HepG2 (cell line): ENCODE results near the gene PLD6. TPM values are rescaled to one million over a fixed set of nuclear protein-coding genes. Genes with fewer than 3 reads are reported as not detected.

Experiments used
- GTF3A ChIP-seq: sonication (generic); formaldehyde crosslinking; conservative IDR thresholded peaks from 2 replicates; pipeline ENCODE4 v1.4.0; 2020; ENCODE audit warnings: mild to moderate bottlenecking, missing genetic modification reagents
- HDAC1 ChIP-seq: sonication (generic); formaldehyde crosslinking; IDR thresholded peaks from 2 replicates; pipeline ENCODE4 v1.5.1; 2020; ENCODE audit warnings: mild to moderate bottlenecking, missing genetic modification reagents
- HNRNPLL ChIP-seq: fragments of 200-400 bp; formaldehyde crosslinking; IDR thresholded peaks from 2 replicates; pipeline ENCODE4 v1.6.1; 2017; ENCODE audit warnings: mild to moderate bottlenecking, low read depth, low read length; ENCODE audit not compliant: poor library complexity, severe bottlenecking
- KDM2A ChIP-seq: sonication (generic); formaldehyde crosslinking; IDR thresholded peaks from 2 replicates; pipeline ENCODE4 v1.4.0; 2020; ENCODE audit warnings: low read depth, missing genetic modification reagents, borderline replicate concordance
- NFATC3 ChIP-seq: sonication (generic); formaldehyde crosslinking; IDR thresholded peaks from 2 replicates; pipeline ENCODE4 v1.5.1; 2020; ENCODE audit warnings: mild to moderate bottlenecking, missing genetic modification reagents
- NFRKB ChIP-seq: fragments of 450-650 bp; IDR thresholded peaks from 2 replicates; pipeline ENCODE4 v1.6.1; 2017
- PHF8 ChIP-seq: sonication (generic); formaldehyde crosslinking; IDR thresholded peaks from 2 replicates; pipeline ENCODE4 v1.5.0; 2020; ENCODE audit warnings: missing genetic modification reagents
- RARA ChIP-seq: IDR thresholded peaks from 2 replicates; pipeline ENCODE4 v1.6.1; 2016; ENCODE audit warnings: missing genetic modification reagents, missing compliant biosample characterization
- SIN3A ChIP-seq: IDR thresholded peaks from 2 replicates; pipeline ENCODE4 v1.6.1; 2011; ENCODE audit warnings: low read depth, mild to moderate bottlenecking, control low read depth, low read length, borderline replicate concordance
- ZBTB10 ChIP-seq: sonication (generic); formaldehyde crosslinking; IDR thresholded peaks from 2 replicates; pipeline ENCODE4 v1.4.0; 2020; ENCODE audit warnings: missing genetic modification reagents, borderline replicate concordance
- ZNF614 ChIP-seq: IDR thresholded peaks from 2 replicates; pipeline ENCODE4 v1.6.1; 2018; ENCODE audit warnings: missing biosample characterization, missing genetic modification reagents, inconsistent platforms, borderline replicate concordance
- ZNF792 ChIP-seq: IDR thresholded peaks from 2 replicates; pipeline ENCODE4 v1.6.1; 2016
- ZNF891 ChIP-seq: sonication (generic); formaldehyde crosslinking; IDR thresholded peaks from 2 replicates; pipeline ENCODE4 v1.5.0; 2020; ENCODE audit warnings: mild to moderate bottlenecking, missing genetic modification reagents
- ZSCAN22 ChIP-seq: sonication (generic); formaldehyde crosslinking; IDR thresholded peaks from 2 replicates; pipeline ENCODE4 v1.4.0; 2020; ENCODE audit warnings: mild to moderate bottlenecking, missing genetic modification reagents
- polyA plus RNA-seq, 8 experiments: library from polyadenylated mRNA; depleted of rRNA in 3 of 8; stranded (reverse) in 7 of 8; unstranded in 1 of 8; fragments of >200 nt; fragmentation: Illumina TruSeq in 4 of 8; extraction: Trizol in 4 of 8; gene quantifications; 2 replicates each; pipeline versions ENCODE4 v1.2.1 to v1.2.3, GENCODE V29; 2011 to 2016; ENCODE audit warnings: low read depth in 4 of 8, missing spikeins in 1 of 8, mixed read lengths in 1 of 8; ENCODE audit not compliant: insufficient read depth in 1 of 8
- total RNA-seq, 5 experiments: library from RNA; depleted of rRNA; stranded (reverse); fragments of >200 nt; fragmentation: Illumina TruSeq; extraction: Trizol; gene quantifications; 2 replicates each; pipeline ENCODE4 v1.2.3, GENCODE V29; 2016; ENCODE audit warnings: low read depth in 1 of 5
- TF ChIP-seq, protein P1 (sequence below): sonication (generic); formaldehyde crosslinking; IDR thresholded peaks from 2 replicates; pipeline ENCODE4 v1.5.1; 2020; ENCODE audit warnings: missing genetic modification reagents, mild to moderate bottlenecking, borderline replicate concordance
- TF ChIP-seq, protein P2 (sequence below): sonication (generic); formaldehyde crosslinking; IDR thresholded peaks from 2 replicates; pipeline ENCODE4 v1.5.0; 2020; ENCODE audit warnings: mild to moderate bottlenecking, missing genetic modification reagents, borderline replicate concordance

PLD6 gene
- total and polyA plus RNA-seq, 2 of the 13 experiments (the other 11 are each of a cell fraction or from before 2014, with no cell fraction given), result 5.2 to 11.4 TPM

- TF ChIP-seq, protein P1, sequence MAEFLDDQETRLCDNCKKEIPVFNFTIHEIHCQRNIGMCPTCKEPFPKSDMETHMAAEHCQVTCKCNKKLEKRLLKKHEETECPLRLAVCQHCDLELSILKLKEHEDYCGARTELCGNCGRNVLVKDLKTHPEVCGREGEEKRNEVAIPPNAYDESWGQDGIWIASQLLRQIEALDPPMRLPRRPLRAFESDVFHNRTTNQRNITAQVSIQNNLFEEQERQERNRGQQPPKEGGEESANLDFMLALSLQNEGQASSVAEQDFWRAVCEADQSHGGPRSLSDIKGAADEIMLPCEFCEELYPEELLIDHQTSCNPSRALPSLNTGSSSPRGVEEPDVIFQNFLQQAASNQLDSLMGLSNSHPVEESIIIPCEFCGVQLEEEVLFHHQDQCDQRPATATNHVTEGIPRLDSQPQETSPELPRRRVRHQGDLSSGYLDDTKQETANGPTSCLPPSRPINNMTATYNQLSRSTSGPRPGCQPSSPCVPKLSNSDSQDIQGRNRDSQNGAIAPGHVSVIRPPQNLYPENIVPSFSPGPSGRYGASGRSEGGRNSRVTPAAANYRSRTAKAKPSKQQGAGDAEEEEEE (CRISPR knock-in tag), result 0 out of 2 replicates have a peak, but pooled peaks have one; percentile 56
- TF ChIP-seq PHF8 (CRISPR knock-in tag), result peak; percentile 74
- TF ChIP-seq GTF3A, result no peak
- 0 out of 2 replicates have a peak, but pooled peaks have one; percentile 21 for TF ChIP-seq ZSCAN22 (CRISPR knock-in tag)
- TF ChIP-seq RARA (CRISPR knock-in tag), result 0 out of 2 replicates have a peak, but pooled peaks have one; percentile 17
- 0 out of 2 replicates have a peak, but pooled peaks have one; percentile 34 for TF ChIP-seq HDAC1 (CRISPR knock-in tag)
- peak; percentile 35; the same call in 1 of the 2 replicates for TF ChIP-seq ZNF792 (CRISPR knock-in tag)
- peak; percentile 48 for TF ChIP-seq KDM2A (CRISPR knock-in tag)
- peak; percentile 42; the same call in 1 of the 2 replicates for TF ChIP-seq ZBTB10 (CRISPR knock-in tag)
- TF ChIP-seq ZNF891 (CRISPR knock-in tag), result no peak
- TF ChIP-seq NFRKB, result no peak
- peak; percentile 37; the same call in 1 of the 2 replicates for TF ChIP-seq SIN3A
- TF ChIP-seq, protein P2, sequence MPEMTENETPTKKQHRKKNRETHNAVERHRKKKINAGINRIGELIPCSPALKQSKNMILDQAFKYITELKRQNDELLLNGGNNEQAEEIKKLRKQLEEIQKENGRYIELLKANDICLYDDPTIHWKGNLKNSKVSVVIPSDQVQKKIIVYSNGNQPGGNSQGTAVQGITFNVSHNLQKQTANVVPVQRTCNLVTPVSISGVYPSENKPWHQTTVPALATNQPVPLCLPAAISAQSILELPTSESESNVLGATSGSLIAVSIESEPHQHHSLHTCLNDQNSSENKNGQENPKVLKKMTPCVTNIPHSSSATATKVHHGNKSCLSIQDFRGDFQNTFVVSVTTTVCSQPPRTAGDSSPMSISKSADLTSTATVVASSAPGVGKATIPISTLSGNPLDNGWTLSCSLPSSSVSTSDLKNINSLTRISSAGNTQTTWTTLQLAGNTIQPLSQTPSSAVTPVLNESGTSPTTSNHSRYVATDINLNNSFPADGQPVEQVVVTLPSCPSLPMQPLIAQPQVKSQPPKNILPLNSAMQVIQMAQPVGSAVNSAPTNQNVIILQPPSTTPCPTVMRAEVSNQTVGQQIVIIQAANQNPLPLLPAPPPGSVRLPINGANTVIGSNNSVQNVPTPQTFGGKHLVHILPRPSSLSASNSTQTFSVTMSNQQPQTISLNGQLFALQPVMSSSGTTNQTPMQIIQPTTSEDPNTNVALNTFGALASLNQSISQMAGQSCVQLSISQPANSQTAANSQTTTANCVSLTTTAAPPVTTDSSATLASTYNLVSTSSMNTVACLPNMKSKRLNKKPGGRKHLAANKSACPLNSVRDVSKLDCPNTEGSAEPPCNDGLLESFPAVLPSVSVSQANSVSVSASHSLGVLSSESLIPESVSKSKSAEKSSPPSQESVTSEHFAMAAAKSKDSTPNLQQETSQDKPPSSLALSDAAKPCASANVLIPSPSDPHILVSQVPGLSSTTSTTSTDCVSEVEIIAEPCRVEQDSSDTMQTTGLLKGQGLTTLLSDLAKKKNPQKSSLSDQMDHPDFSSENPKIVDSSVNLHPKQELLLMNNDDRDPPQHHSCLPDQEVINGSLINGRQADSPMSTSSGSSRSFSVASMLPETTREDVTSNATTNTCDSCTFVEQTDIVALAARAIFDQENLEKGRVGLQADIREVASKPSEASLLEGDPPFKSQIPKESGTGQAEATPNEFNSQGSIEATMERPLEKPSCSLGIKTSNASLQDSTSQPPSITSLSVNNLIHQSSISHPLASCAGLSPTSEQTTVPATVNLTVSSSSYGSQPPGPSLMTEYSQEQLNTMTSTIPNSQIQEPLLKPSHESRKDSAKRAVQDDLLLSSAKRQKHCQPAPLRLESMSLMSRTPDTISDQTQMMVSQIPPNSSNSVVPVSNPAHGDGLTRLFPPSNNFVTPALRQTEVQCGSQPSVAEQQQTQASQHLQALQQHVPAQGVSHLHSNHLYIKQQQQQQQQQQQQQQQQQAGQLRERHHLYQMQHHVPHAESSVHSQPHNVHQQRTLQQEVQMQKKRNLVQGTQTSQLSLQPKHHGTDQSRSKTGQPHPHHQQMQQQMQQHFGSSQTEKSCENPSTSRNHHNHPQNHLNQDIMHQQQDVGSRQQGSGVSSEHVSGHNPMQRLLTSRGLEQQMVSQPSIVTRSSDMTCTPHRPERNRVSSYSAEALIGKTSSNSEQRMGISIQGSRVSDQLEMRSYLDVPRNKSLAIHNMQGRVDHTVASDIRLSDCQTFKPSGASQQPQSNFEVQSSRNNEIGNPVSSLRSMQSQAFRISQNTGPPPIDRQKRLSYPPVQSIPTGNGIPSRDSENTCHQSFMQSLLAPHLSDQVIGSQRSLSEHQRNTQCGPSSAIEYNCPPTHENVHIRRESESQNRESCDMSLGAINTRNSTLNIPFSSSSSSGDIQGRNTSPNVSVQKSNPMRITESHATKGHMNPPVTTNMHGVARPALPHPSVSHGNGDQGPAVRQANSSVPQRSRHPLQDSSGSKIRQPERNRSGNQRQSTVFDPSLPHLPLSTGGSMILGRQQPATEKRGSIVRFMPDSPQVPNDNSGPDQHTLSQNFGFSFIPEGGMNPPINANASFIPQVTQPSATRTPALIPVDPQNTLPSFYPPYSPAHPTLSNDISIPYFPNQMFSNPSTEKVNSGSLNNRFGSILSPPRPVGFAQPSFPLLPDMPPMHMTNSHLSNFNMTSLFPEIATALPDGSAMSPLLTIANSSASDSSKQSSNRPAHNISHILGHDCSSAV (CRISPR knock-in tag), result 0 out of 2 replicates have a peak, but pooled peaks have one; percentile 12
- 0 out of 2 replicates have a peak, but pooled peaks have one; percentile 30 for TF ChIP-seq ZNF614 (CRISPR knock-in tag)
- TF ChIP-seq HNRNPLL, result peak; percentile 98
- TF ChIP-seq NFATC3 (CRISPR knock-in tag), result 0 out of 2 replicates have a peak, but pooled peaks have one; percentile 16
Measured at GRCh38 chr17:17205368-17206123, 587 bp downstream of the PLD6 start (continued).
